ENCODE data around the gene ZNF662. TPM values are rescaled to one million over a fixed set of nuclear protein-coding genes. Genes with fewer than 3 reads are reported as not detected.

Gene ZNF662
- total and polyA plus RNA-seq, 2 of the 13 experiments (the other 11 are each of a cell fraction or from before 2014, with no cell fraction given) = not detected

DNA sequence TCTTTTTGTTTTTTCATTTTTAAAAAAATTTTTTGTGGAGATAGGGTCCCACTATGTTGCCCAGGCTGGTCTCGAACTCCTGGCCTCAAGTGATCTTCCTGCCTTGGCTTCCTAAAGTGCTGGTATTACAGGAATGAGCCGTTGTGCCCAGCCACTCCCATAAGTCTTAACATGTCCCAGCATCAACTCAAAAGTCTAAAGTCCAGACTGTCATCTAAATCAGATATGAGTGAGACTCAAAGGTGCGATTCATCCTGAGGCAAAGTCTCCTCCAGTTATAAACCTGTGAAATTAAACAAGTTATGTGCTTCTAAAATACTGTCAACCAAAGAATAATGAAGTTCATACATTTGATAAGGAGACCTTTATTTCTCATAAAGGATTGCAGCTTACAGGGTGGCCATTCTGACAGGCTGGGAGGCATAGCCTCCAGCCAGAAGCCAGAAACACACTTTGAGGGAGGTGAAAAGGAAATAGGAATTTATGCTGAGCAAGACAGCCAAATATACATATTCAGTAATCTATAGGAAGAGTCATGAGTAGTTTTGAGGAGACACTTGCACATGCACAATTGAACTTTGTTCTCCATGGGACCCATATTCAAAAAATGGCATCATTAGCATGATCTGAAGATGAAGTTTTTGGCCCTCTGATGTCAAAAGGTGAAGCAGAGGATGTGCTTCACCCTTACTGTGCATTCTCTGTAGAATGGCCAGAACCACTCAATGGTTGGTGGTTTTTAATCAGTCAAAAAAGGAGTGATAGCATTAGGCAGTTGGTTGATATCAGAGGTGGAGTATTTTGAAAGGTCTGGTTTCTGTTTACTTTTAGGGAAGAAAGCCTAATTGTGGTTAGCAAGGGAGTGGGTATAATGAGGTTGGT lies 11.0 kb upstream of the ZNF662 start:
- BruUV-seq (replicated peaks) = no TSS peak
- in situ Hi-C loops (cut with HindIII; ENCODE audit: extremely low pct_ligation_motif_present, low pct_unique_long_range_greater_than_20kb) (no loop called here), intact Hi-C loops (cut with micrococcal nuclease; ENCODE audit: unreplicated experiment) (no loop called here)
- FAIRE-seq (no peak), ATAC-seq (no peak), DNase-seq (ENCODE audit: low spot score) (peak; percentile 42)
- no peak overlapping the region for H3K9ac ChIP-seq (ENCODE audit: insufficient read depth, low read depth, low read length)
- H4K20me1 ChIP-seq (ENCODE audit: insufficient read depth, low read length) = no peaks in the 10 kb centered on the region
- H3K36me3 ChIP-seq (replicated peaks in 1 of 2; ENCODE audit: control insufficient read depth in 1 of 2, insufficient read depth in 2 of 2, low read length in 2 of 2) = no peaks in the 10 kb centered on the region
- no peaks in the 10 kb centered on the region; a peak in 1 of 5 replicates for H3K27me3 ChIP-seq (ENCODE audit: control insufficient read depth in 1 of 2, insufficient read depth in 2 of 2, low read length in 2 of 2)
- no peaks in the 10 kb centered on the region for H3K79me2 ChIP-seq (ENCODE audit: insufficient read depth, low read length)
- H3K4me2 ChIP-seq (ENCODE audit: low read depth, low read length) = no peak overlapping the region
- ChIA-PET POLR2A (no interaction called here), CTCF (ENCODE audit: low intra/inter-chr PET ratio, low total read pairs) (no interaction called here)
- no peak overlapping the region for H3K27ac ChIP-seq (ENCODE audit: extremely low read length, insufficient read depth, low read length)
- H3K9me3 ChIP-seq (ENCODE audit: low read length) = no peaks in the 10 kb centered on the region
- WGBS (ENCODE audit: low lambda C conversion rate) = 16% methylated on average over 3 of the region's 3 CpGs
- no peak overlapping the region for H2AFZ ChIP-seq (ENCODE audit: low read length)
- peaks cover 24% of the 10 kb centered on the region for H3K4me1 ChIP-seq (ENCODE audit: insufficient read depth, low read length)
- TF ChIP-seq ATF1 (CRISPR knock-in tag; IDR thresholded peaks at IDR 0.05) = no peak
- 0 out of 2 replicates have a peak, but pooled peaks have one; percentile 16 for TF ChIP-seq HNF4A (CRISPR knock-in tag; IDR thresholded peaks at IDR 0.05)
- no peak overlapping the region for H3K4me3 ChIP-seq (replicated peaks in 1 of 3; ENCODE audit: insufficient read depth in 1 of 3, low read depth in 2 of 3, low read length in 3 of 3)

DNA sequence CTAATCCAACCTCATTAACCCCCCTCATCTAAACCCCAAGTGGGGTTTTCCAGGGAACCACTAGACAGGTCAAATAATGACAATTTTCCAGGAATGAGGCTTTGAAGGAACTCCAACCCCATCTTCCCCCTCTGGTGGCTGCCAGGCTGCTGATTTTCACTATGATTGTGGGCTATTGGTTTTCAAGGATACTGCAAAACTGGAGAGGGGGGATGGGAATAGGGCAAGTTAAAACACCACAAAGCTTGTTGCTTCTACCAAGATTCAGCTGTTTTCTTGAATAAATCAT lies 10.4 kb upstream of the ZNF662 start:
- peaks cover 24% of the 10 kb centered on the region for H3K4me1 ChIP-seq (ENCODE audit: insufficient read depth, low read length)
- no peak overlapping the region for H2AFZ ChIP-seq (ENCODE audit: low read length)
- H3K36me3 ChIP-seq (replicated peaks in 1 of 2; ENCODE audit: control insufficient read depth in 1 of 2, insufficient read depth in 2 of 2, low read length in 2 of 2) = no peaks in the 10 kb centered on the region
- H3K4me2 ChIP-seq (ENCODE audit: low read depth, low read length) = no peak overlapping the region
- BruUV-seq (replicated peaks) = no TSS peak
- H3K27ac ChIP-seq (ENCODE audit: extremely low read length, insufficient read depth, low read length) = no peak overlapping the region
- in situ Hi-C loops (cut with HindIII; ENCODE audit: extremely low pct_ligation_motif_present, low pct_unique_long_range_greater_than_20kb) = no loop called here
- no peaks in the 10 kb centered on the region; a peak in 1 of 5 replicates for H3K27me3 ChIP-seq (ENCODE audit: control insufficient read depth in 1 of 2, insufficient read depth in 2 of 2, low read length in 2 of 2)
- ATAC-seq (no peak), DNase-seq (ENCODE audit: low spot score) (no peak), FAIRE-seq (no peak)
- intact Hi-C loops (cut with micrococcal nuclease; ENCODE audit: unreplicated experiment) = no loop called here
- CTCF ChIA-PET (ENCODE audit: low intra/inter-chr PET ratio, low total read pairs) = no interaction called here
- no peaks in the 10 kb centered on the region for H4K20me1 ChIP-seq (ENCODE audit: insufficient read depth, low read length)
- POLR2A ChIA-PET = no interaction called here
- H3K9me3 ChIP-seq (ENCODE audit: low read length) = no peaks in the 10 kb centered on the region
- H3K4me3 ChIP-seq (replicated peaks in 1 of 3; ENCODE audit: insufficient read depth in 1 of 3, low read depth in 2 of 3, low read length in 3 of 3) = no peak overlapping the region
- H3K79me2 ChIP-seq (ENCODE audit: insufficient read depth, low read length) = no peaks in the 10 kb centered on the region
- no peak overlapping the region for H3K9ac ChIP-seq (ENCODE audit: insufficient read depth, low read depth, low read length)
- TF ChIP-seq, protein P1, sequence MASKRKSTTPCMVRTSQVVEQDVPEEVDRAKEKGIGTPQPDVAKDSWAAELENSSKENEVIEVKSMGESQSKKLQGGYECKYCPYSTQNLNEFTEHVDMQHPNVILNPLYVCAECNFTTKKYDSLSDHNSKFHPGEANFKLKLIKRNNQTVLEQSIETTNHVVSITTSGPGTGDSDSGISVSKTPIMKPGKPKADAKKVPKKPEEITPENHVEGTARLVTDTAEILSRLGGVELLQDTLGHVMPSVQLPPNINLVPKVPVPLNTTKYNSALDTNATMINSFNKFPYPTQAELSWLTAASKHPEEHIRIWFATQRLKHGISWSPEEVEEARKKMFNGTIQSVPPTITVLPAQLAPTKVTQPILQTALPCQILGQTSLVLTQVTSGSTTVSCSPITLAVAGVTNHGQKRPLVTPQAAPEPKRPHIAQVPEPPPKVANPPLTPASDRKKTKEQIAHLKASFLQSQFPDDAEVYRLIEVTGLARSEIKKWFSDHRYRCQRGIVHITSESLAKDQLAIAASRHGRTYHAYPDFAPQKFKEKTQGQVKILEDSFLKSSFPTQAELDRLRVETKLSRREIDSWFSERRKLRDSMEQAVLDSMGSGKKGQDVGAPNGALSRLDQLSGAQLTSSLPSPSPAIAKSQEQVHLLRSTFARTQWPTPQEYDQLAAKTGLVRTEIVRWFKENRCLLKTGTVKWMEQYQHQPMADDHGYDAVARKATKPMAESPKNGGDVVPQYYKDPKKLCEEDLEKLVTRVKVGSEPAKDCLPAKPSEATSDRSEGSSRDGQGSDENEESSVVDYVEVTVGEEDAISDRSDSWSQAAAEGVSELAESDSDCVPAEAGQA (IDR thresholded peaks at IDR 0.05; ENCODE audit: low read depth) = no peak
- TF ChIP-seq, protein P1 (CRISPR knock-in tag; IDR thresholded peaks at IDR 0.05; ENCODE audit: borderline replicate concordance) = no peak
- TF ChIP-seq ZNF383 (CRISPR knock-in tag; IDR thresholded peaks at IDR 0.05; ENCODE audit: borderline replicate concordance) (no peak), CBX5 (CRISPR knock-in tag; IDR thresholded peaks at IDR 0.05; ENCODE audit: borderline replicate concordance) (no peak), HMG20A (CRISPR knock-in tag; IDR thresholded peaks at IDR 0.05; ENCODE audit: borderline replicate concordance) (no peak), SKI (IDR thresholded peaks at IDR 0.05; ENCODE audit: partially characterized antibody) (no peak), ZBTB38 (CRISPR knock-in tag; IDR thresholded peaks at IDR 0.05) (no peak), NR2F2 (IDR thresholded peaks at IDR 0.05; ENCODE audit: borderline replicate concordance, low read depth) (no peak), NFYC (CRISPR knock-in tag; IDR thresholded peaks at IDR 0.05) (no peak), BRF2 (CRISPR knock-in tag; IDR thresholded peaks at IDR 0.05) (no peak), SAFB2 (CRISPR knock-in tag; IDR thresholded peaks at IDR 0.05; ENCODE audit: borderline replicate concordance, low read depth) (no peak)
